H9 (cell line): ENCODE results near the gene UQCC2. TPM values are rescaled to one million over a fixed set of nuclear protein-coding genes. Genes with fewer than 3 reads are reported as not detected.
A peak's percentile ranks its signal among the peaks of the same experiment; 100 is the strongest.

Source experiments
- DNase-seq: peaks from one replicate; pipeline ENCODE4 v3.0.0-alpha.2; 2017
- H2AFZ ChIP-seq: one replicate; pipeline ENCODE4 v1.6.1; 2013; ENCODE audit warnings: mild to moderate bottlenecking, low read length, control low read depth, moderate library complexity
- H2AK5ac ChIP-seq: 2 replicates; pipeline ENCODE4 v1.6.1; 2013; ENCODE audit warnings: low read length, control low read depth, mixed read lengths; ENCODE audit not compliant: insufficient read length
- H2BK120ac ChIP-seq: one replicate; pipeline ENCODE4 v1.6.1; 2013; ENCODE audit warnings: low read depth, mild to moderate bottlenecking, low read length, control low read depth, inconsistent platforms; ENCODE audit not compliant: poor library complexity, severe bottlenecking
- H2BK12ac ChIP-seq: 2 replicates; pipeline ENCODE4 v1.6.1; 2013; ENCODE audit warnings: low read length, control low read depth, mixed read lengths, low read depth; ENCODE audit not compliant: insufficient read length
- H2BK15ac ChIP-seq: 2 replicates; pipeline ENCODE4 v1.6.1; 2013; ENCODE audit warnings: low read depth, low read length, control low read depth
- H2BK20ac ChIP-seq: one replicate; pipeline ENCODE4 v1.6.1; 2013; ENCODE audit warnings: low read depth, mild to moderate bottlenecking, low read length, control low read depth, inconsistent platforms; ENCODE audit not compliant: poor library complexity, severe bottlenecking
- H2BK5ac ChIP-seq: 2 replicates; pipeline ENCODE4 v1.6.1; 2013; ENCODE audit warnings: low read length, control low read depth, mixed read lengths; ENCODE audit not compliant: insufficient read length
- H3K14ac ChIP-seq: 2 replicates; pipeline ENCODE4 v1.6.1; 2013; ENCODE audit warnings: low read length, control low read depth; ENCODE audit not compliant: insufficient read depth
- H3K18ac ChIP-seq: 2 replicates; pipeline ENCODE4 v1.6.1; 2013; ENCODE audit warnings: low read depth, mild to moderate bottlenecking, mixed read lengths, low read length, control low read depth; ENCODE audit not compliant: insufficient read length
- H3K23ac ChIP-seq: 2 replicates; pipeline ENCODE4 v1.6.1; 2013; ENCODE audit warnings: low read length, control low read depth, mixed read lengths, low read depth; ENCODE audit not compliant: insufficient read length
- H3K23me2 ChIP-seq: 2 replicates; pipeline ENCODE4 v1.6.1; 2013; ENCODE audit warnings: low read depth, mild to moderate bottlenecking, mixed read lengths, low read length, control low read depth; ENCODE audit not compliant: insufficient read length, poor library complexity, severe bottlenecking
- H3K27ac ChIP-seq: 2 replicates; pipeline ENCODE4 v1.5.1; 2013; ENCODE audit warnings: low read length, control low read depth, mixed read lengths, low read depth; ENCODE audit not compliant: insufficient read length
- H3K27me3 ChIP-seq: 2 replicates; pipeline ENCODE4 v1.6.1; 2013; ENCODE audit warnings: low read length, control low read depth, inconsistent platforms; ENCODE audit not compliant: insufficient read depth
- H3K4ac ChIP-seq: 2 replicates; pipeline ENCODE4 v1.6.1; 2013; ENCODE audit warnings: low read depth, mild to moderate bottlenecking, control low read depth, inconsistent platforms, low read length, moderate library complexity
- H3K4me1 ChIP-seq: 2 replicates; pipeline ENCODE4 v1.6.1; 2013; ENCODE audit warnings: low read length, control low read depth, inconsistent platforms; ENCODE audit not compliant: insufficient read depth
- H3K4me2 ChIP-seq: 2 replicates; pipeline ENCODE4 v1.6.1; 2013; ENCODE audit warnings: low read length, control low read depth, mixed read lengths; ENCODE audit not compliant: insufficient read length, insufficient read depth
- H3K56ac ChIP-seq: 2 replicates; pipeline ENCODE4 v1.6.1; 2013; ENCODE audit warnings: low read depth, mild to moderate bottlenecking, mixed read lengths, low read length, control low read depth; ENCODE audit not compliant: insufficient read length
- H3K79me1 ChIP-seq: 2 replicates; pipeline ENCODE4 v1.6.1; 2013; ENCODE audit warnings: low read depth, mild to moderate bottlenecking, moderate library complexity, low read length, control low read depth, inconsistent platforms; ENCODE audit not compliant: insufficient read depth, poor library complexity, severe bottlenecking
- H3K79me2 ChIP-seq: 2 replicates; pipeline ENCODE4 v1.6.1; 2013; ENCODE audit warnings: low read length, control low read depth, inconsistent platforms; ENCODE audit not compliant: insufficient read depth
- H3K9ac ChIP-seq: 2 replicates; pipeline ENCODE4 v1.6.1; 2013; ENCODE audit warnings: low read length, control low read depth, mixed read lengths; ENCODE audit not compliant: insufficient read length; ENCODE audit errors: extremely low read depth
- H3K9me3 ChIP-seq: one replicate; pipeline ENCODE4 v1.6.1; 2013; ENCODE audit warnings: low read depth, low read length, inconsistent platforms; ENCODE audit not compliant: control insufficient read depth
- H3T11ph ChIP-seq: one replicate; pipeline ENCODE4 v1.6.1; 2013; ENCODE audit warnings: mild to moderate bottlenecking, low read length, control low read depth, inconsistent platforms
- H4K20me1 ChIP-seq: one replicate; pipeline ENCODE4 v1.6.1; 2013; ENCODE audit not compliant: control insufficient read depth, insufficient read length, insufficient read depth
- H4K5ac ChIP-seq: 2 replicates; pipeline ENCODE4 v1.6.1; 2013; ENCODE audit warnings: low read depth, mild to moderate bottlenecking, mixed read lengths, low read length, control low read depth; ENCODE audit not compliant: insufficient read length
- H4K8ac ChIP-seq: replicated peaks from 2 replicates; pipeline ENCODE4 v1.6.1; 2013; ENCODE audit warnings: low read length, control low read depth, mixed read lengths, low read depth; ENCODE audit not compliant: insufficient read length
- H4K91ac ChIP-seq: 2 replicates; pipeline ENCODE4 v1.6.1; 2013; ENCODE audit warnings: low read depth, mild to moderate bottlenecking, moderate library complexity, mixed read lengths, low read length, control low read depth; ENCODE audit not compliant: insufficient read length
- H3K27ac Mint-ChIP-seq, 3 experiments: 2 replicates in 2 of 3; 3 replicates in 1 of 3; pipeline ENCODE4 v1.8.0; 2020 to 2021; ENCODE audit warnings: mixed read lengths in 3 of 3, mild to moderate bottlenecking in 1 of 3, moderate library complexity in 1 of 3
- H3K27me3 Mint-ChIP-seq: 2 replicates; pipeline ENCODE4 v1.8.0; 2021; ENCODE audit warnings: low read depth, mild to moderate bottlenecking, moderate library complexity, mixed read lengths
- H3K36me3 Mint-ChIP-seq, 3 experiments: 2 replicates in 2 of 3; 3 replicates in 1 of 3; pipeline ENCODE4 v1.8.0; 2020 to 2021; ENCODE audit warnings: low read depth in 3 of 3, mixed read lengths in 3 of 3; ENCODE audit not compliant: insufficient read depth in 1 of 3
- H3K4me1 Mint-ChIP-seq, 2 experiments: 2 replicates each; pipeline ENCODE4 v1.8.0; 2020; ENCODE audit warnings: mixed read lengths in 2 of 2
- H3K4me3 Mint-ChIP-seq, 2 experiments: 2 replicates in 1 of 2; 3 replicates in 1 of 2; pipeline ENCODE4 v1.8.0; 2020 to 2021; ENCODE audit warnings: mild to moderate bottlenecking in 2 of 2, mixed read lengths in 2 of 2, moderate library complexity in 1 of 2
- H3K9me3 Mint-ChIP-seq, 2 experiments: 2 replicates in 1 of 2; 3 replicates in 1 of 2; pipeline ENCODE4 v1.8.0; 2020; ENCODE audit warnings: mild to moderate bottlenecking in 2 of 2, mixed read lengths in 2 of 2, moderate library complexity in 1 of 2
- WGBS: extraction: QIAGEN DNeasy Blood & Tissue Kit; methylation state at CpG from one replicate; pipeline ENCODE4 v1.1.7; 2013; ENCODE audit warnings: missing lambda C conversion rate, low lambda C conversion rate, mixed read lengths; ENCODE audit not compliant: insufficient read length; ENCODE audit errors: extremely low coverage; 5-methylcytosine and 5-hydroxymethylcytosine counted together
- total RNA-seq: library from RNA; stranded (reverse); gene quantifications from 2 replicates; pipeline ENCODE4 v1.2.1, GENCODE V29; 2021
- TF ChIP-seq, protein P1 (sequence below): fragments of 200-600 bp; sonication (generic); conservative IDR thresholded peaks from 3 replicates; pipeline ENCODE4 v1.8.0; 2021; ENCODE audit warnings: antibody characterized with exemption, mild to moderate bottlenecking

UQCC2 gene
- total RNA-seq, 1 experiment from 2014 or later: 140 TPM

DNA sequence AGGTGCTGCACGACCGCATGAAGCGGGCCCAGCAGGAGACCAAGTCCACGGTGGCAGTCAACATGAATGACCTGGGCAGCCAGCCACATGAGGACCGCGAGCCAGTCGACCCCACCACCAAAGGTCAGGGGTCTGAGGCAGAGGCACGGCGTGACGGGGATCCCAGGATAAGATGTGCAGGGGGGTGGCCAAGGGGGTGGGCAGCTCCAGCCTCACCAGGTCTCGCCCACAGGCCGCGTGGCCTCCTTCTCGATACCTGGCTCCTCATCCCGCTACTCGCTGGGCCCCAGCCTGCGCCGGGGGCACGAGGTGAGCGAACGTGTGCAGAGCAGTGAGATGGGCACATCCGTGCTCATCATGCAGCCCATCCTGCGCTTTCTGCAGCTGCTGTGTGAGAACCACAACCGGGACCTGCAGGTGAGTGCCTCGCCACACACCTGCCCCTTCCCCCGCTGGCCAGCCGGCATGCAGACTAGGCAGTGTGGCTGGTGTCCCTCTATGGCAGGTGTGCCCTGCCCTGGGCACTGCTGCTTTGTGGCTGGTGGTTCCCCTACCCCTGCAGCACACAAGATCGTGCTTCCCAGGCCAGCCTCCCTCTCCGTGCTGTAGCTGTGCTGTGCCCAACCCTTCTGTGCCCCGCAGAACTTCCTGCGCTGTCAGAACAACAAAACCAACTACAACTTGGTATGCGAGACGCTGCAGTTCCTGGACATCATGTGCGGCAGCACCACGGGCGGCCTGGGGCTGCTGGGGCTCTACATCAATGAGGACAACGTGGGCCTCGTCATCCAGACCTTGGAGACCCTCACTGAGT lies 25.9 kb downstream of the UQCC2 start:
- H2BK20ac ChIP-seq: no peak overlapping the region
- no peaks in the 10 kb centered on the region for H3K79me2 ChIP-seq
- no peak overlapping the region for H2BK12ac ChIP-seq
- H3K27ac ChIP-seq: no peak overlapping the region
- Mint-ChIP-seq H3K9me3 (no peaks in the 10 kb centered on the region), H3K36me3 (peaks cover 28 to 83% (median 82%) of the 10 kb centered on the region in 3 experiments; a peak in 6 of 7 replicates), H3K27ac (peak overlapping the region in 1 of 3 experiments; percentile 53; a peak in 2 of 7 replicates), H3K4me3 (no peak overlapping the region), H3K27me3 (no peaks in the 10 kb centered on the region), H3K4me1 (no peaks in the 10 kb centered on the region)
- no peak overlapping the region for H3K56ac ChIP-seq
- TF ChIP-seq, protein P1, sequence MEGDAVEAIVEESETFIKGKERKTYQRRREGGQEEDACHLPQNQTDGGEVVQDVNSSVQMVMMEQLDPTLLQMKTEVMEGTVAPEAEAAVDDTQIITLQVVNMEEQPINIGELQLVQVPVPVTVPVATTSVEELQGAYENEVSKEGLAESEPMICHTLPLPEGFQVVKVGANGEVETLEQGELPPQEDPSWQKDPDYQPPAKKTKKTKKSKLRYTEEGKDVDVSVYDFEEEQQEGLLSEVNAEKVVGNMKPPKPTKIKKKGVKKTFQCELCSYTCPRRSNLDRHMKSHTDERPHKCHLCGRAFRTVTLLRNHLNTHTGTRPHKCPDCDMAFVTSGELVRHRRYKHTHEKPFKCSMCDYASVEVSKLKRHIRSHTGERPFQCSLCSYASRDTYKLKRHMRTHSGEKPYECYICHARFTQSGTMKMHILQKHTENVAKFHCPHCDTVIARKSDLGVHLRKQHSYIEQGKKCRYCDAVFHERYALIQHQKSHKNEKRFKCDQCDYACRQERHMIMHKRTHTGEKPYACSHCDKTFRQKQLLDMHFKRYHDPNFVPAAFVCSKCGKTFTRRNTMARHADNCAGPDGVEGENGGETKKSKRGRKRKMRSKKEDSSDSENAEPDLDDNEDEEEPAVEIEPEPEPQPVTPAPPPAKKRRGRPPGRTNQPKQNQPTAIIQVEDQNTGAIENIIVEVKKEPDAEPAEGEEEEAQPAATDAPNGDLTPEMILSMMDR: no peak
- H3K23ac ChIP-seq: no peak overlapping the region
- H3K4me2 ChIP-seq: no peak overlapping the region
- DNase-seq: no peak
- no peak overlapping the region for H2BK15ac ChIP-seq
- no peak overlapping the region for H3K9ac ChIP-seq
- no peaks in the 10 kb centered on the region for H4K20me1 ChIP-seq
- H4K5ac ChIP-seq: no peak overlapping the region
- no peak overlapping the region for H2BK120ac ChIP-seq
- no peak overlapping the region for H2BK5ac ChIP-seq
- H3K79me1 ChIP-seq: no peaks in the 10 kb centered on the region
- H3T11ph ChIP-seq: no peak overlapping the region
- H3K27me3 ChIP-seq: no peaks in the 10 kb centered on the region
- no peak overlapping the region for H3K4ac ChIP-seq
- no CpG with 5 or more reads among the region's 38 CpGs for WGBS
- no peak overlapping the region for H3K18ac ChIP-seq
- no peak overlapping the region for H2AFZ ChIP-seq
- no peak overlapping the region for H4K91ac ChIP-seq
- H3K23me2 ChIP-seq: no peaks in the 10 kb centered on the region
- no peaks in the 10 kb centered on the region for H3K9me3 ChIP-seq
- no peak overlapping the region for H3K14ac ChIP-seq
- H4K8ac ChIP-seq: no peak overlapping the region
- no peaks in the 10 kb centered on the region for H3K4me1 ChIP-seq
- no peak overlapping the region for H2AK5ac ChIP-seq
